Trophoblast cell (in vitro differentiated cells and primary cell): Measurements from ENCODE around the gene SRCAP.

Experiments used
- DNase-seq, 2 donors: peaks; one replicate each; pipeline ENCODE4 v3.0.0-alpha.2; 2016
- H2AFZ ChIP-seq: 2 replicates; pipeline ENCODE4 v1.6.1; 2013; ENCODE audit warnings: low read length, moderate library complexity, mild to moderate bottlenecking; ENCODE audit not compliant: insufficient read depth, poor library complexity
- H2AK5ac ChIP-seq: 2 replicates; pipeline ENCODE4 v1.6.1; 2013; ENCODE audit warnings: mild to moderate bottlenecking, low read length
- H2BK120ac ChIP-seq: 2 replicates; pipeline ENCODE4 v1.6.1; 2013; ENCODE audit warnings: low read length, mild to moderate bottlenecking, moderate library complexity; ENCODE audit not compliant: insufficient read depth, poor library complexity
- H2BK12ac ChIP-seq: 2 replicates; pipeline ENCODE4 v1.6.1; 2013; ENCODE audit warnings: mild to moderate bottlenecking, low read length, moderate library complexity
- H2BK5ac ChIP-seq: 2 replicates; pipeline ENCODE4 v1.6.1; 2013; ENCODE audit warnings: low read length, low read depth, moderate library complexity, mild to moderate bottlenecking; ENCODE audit not compliant: poor library complexity
- H3K14ac ChIP-seq: 2 replicates; pipeline ENCODE4 v1.6.1; 2013; ENCODE audit warnings: mild to moderate bottlenecking, low read length
- H3K18ac ChIP-seq: 2 replicates; pipeline ENCODE4 v1.6.1; 2013; ENCODE audit warnings: mild to moderate bottlenecking, low read length
- H3K23ac ChIP-seq: 2 replicates; pipeline ENCODE4 v1.6.1; 2013; ENCODE audit warnings: low read length
- H3K27ac ChIP-seq: 2 replicates; pipeline ENCODE4 v1.5.1; 2013; ENCODE audit warnings: low read depth, mild to moderate bottlenecking, inconsistent platforms, low read length, moderate library complexity
- H3K27me3 ChIP-seq: 2 replicates; pipeline ENCODE4 v1.6.1; 2013; ENCODE audit warnings: inconsistent platforms, mild to moderate bottlenecking, low read length, moderate library complexity; ENCODE audit not compliant: insufficient read depth
- H3K36me3 ChIP-seq, 2 experiments: 1 replicate in 1 of 2; 2 replicates in 1 of 2; pipeline ENCODE4 v1.6.1; 2013; ENCODE audit warnings: low read length in 2 of 2, mild to moderate bottlenecking in 2 of 2, moderate library complexity in 1 of 2; ENCODE audit not compliant: insufficient read depth in 2 of 2, control insufficient read depth in 1 of 2
- H3K4ac ChIP-seq: 2 replicates; pipeline ENCODE4 v1.6.1; 2013; ENCODE audit warnings: low read depth, mild to moderate bottlenecking, low read length, moderate library complexity
- H3K4me1 ChIP-seq, 2 experiments: 1 replicate in 1 of 2; 2 replicates in 1 of 2; pipeline ENCODE4 v1.6.1; 2013; ENCODE audit warnings: low read length in 2 of 2, mild to moderate bottlenecking in 2 of 2, moderate library complexity in 1 of 2; ENCODE audit not compliant: insufficient read depth in 2 of 2, control insufficient read depth in 1 of 2
- H3K4me2 ChIP-seq: 2 replicates; pipeline ENCODE4 v1.6.1; 2013; ENCODE audit warnings: inconsistent platforms, mild to moderate bottlenecking, low read length, moderate library complexity
- H3K4me3 ChIP-seq: 2 replicates; pipeline ENCODE4 v1.5.1; 2013; ENCODE audit warnings: mild to moderate bottlenecking, low read depth, low read length, inconsistent platforms
- H3K79me1 ChIP-seq: one replicate; pipeline ENCODE4 v1.6.1; 2013; ENCODE audit warnings: low read length
- H3K79me2 ChIP-seq: 2 replicates; pipeline ENCODE4 v1.6.1; 2013; ENCODE audit warnings: low read length, mild to moderate bottlenecking; ENCODE audit not compliant: control insufficient read depth, insufficient read depth, poor library complexity
- H3K9ac ChIP-seq: 2 replicates; pipeline ENCODE4 v1.6.1; 2013; ENCODE audit warnings: mild to moderate bottlenecking, low read length
- H3K9me3 ChIP-seq: 2 replicates; pipeline ENCODE4 v1.6.1; 2013; ENCODE audit warnings: low read depth, mild to moderate bottlenecking, control low read depth, inconsistent platforms, low read length; ENCODE audit not compliant: insufficient read depth
- H4K12ac ChIP-seq: 2 replicates; pipeline ENCODE4 v1.6.1; 2013; ENCODE audit warnings: low read depth, mild to moderate bottlenecking, low read length, moderate library complexity
- H4K8ac ChIP-seq: 2 replicates; pipeline ENCODE4 v1.6.1; 2013; ENCODE audit warnings: low read depth, mild to moderate bottlenecking, low read length, moderate library complexity
- H4K91ac ChIP-seq: one replicate; pipeline ENCODE4 v1.6.1; 2013; ENCODE audit warnings: low read depth, mild to moderate bottlenecking, low read length, moderate library complexity
- WGBS: extraction: QIAGEN DNeasy Blood & Tissue Kit; methylation state at CpG from one replicate; pipeline ENCODE4 v1.1.7; 2013; ENCODE audit warnings: missing lambda C conversion rate; ENCODE audit not compliant: insufficient read length, insufficient coverage; ENCODE audit errors: extremely low coverage; 5-methylcytosine and 5-hydroxymethylcytosine counted together

Gene SRCAP

GRCh38 chr16:30758988-30759491 is 60.1 kb downstream of the SRCAP start:
- Histone ChIP-seq H3K4ac (no peak overlapping the region), H3K4me2 (no peak overlapping the region), H3K4me3 (no peak overlapping the region), H2BK12ac (no peak overlapping the region), H4K8ac (no peak overlapping the region), H2AK5ac (no peak overlapping the region), H3K79me2 (peaks cover 15% of the 10 kb centered on the region), H3K23ac (no peak overlapping the region), H3K36me3 (peaks cover 53 to 61% of the 10 kb centered on the region in 2 experiments), H3K14ac (no peak overlapping the region), H4K12ac (no peak overlapping the region), H3K79me1 (peaks cover 10% of the 10 kb centered on the region), H3K18ac (no peak overlapping the region), H3K9me3 (no peaks in the 10 kb centered on the region), H2AFZ (no peak overlapping the region), H2BK120ac (no peak overlapping the region), H3K27ac (no peak overlapping the region), H4K91ac (no peak overlapping the region), H3K4me1 (peaks cover 13 to 16% of the 10 kb centered on the region in 2 experiments), H3K27me3 (no peaks in the 10 kb centered on the region), H2BK5ac (no peak overlapping the region), H3K9ac (no peak overlapping the region)
- no peak for DNase-seq
- WGBS: no CpG with 5 or more reads among the region's 10 CpGs

GRCh38 chr16:30760001-30760559 is 61.1 kb downstream of the SRCAP start:
- Histone ChIP-seq H3K27ac (no peak overlapping the region), H2AK5ac (no peak overlapping the region), H3K27me3 (no peaks in the 10 kb centered on the region), H3K4me1 (peaks cover 13 to 16% of the 10 kb centered on the region in 2 experiments), H3K4me3 (no peak overlapping the region), H3K18ac (no peak overlapping the region), H4K8ac (no peak overlapping the region), H3K4ac (no peak overlapping the region), H4K91ac (no peak overlapping the region), H3K79me1 (peaks cover 10% of the 10 kb centered on the region), H2BK12ac (no peak overlapping the region), H2BK120ac (no peak overlapping the region), H3K9me3 (no peaks in the 10 kb centered on the region), H4K12ac (no peak overlapping the region), H3K23ac (no peak overlapping the region), H3K9ac (no peak overlapping the region), H3K14ac (no peak overlapping the region), H3K36me3 (peaks cover 58 to 62% of the 10 kb centered on the region in 2 experiments), H3K4me2 (no peak overlapping the region), H2BK5ac (no peak overlapping the region), H2AFZ (no peak overlapping the region), H3K79me2 (peaks cover 15% of the 10 kb centered on the region)
- no peak for DNase-seq
- WGBS: no CpG with 5 or more reads among the region's 7 CpGs

GRCh38 chr16:30760577-30761426 is 61.8 kb downstream of the SRCAP start:
- no peak overlapping the region for H2BK120ac ChIP-seq
- H3K27ac ChIP-seq: no peak overlapping the region
- H4K12ac ChIP-seq: no peak overlapping the region
- peaks cover 15% of the 10 kb centered on the region for H3K79me2 ChIP-seq
- no peak overlapping the region for H2AK5ac ChIP-seq
- no peak overlapping the region for H3K14ac ChIP-seq
- H3K9me3 ChIP-seq: no peaks in the 10 kb centered on the region
- no CpG with 5 or more reads among the region's 26 CpGs for WGBS
- H4K91ac ChIP-seq: no peak overlapping the region
- peak overlapping the region; percentile 30 for H2AFZ ChIP-seq
- H3K4ac ChIP-seq: no peak overlapping the region
- DNase-seq: no peak
- no peak overlapping the region for H3K18ac ChIP-seq
- no peak overlapping the region for H3K23ac ChIP-seq
- no peak overlapping the region for H2BK5ac ChIP-seq
- H3K4me2 ChIP-seq: peak overlapping the region; percentile 95
- peaks cover 10% of the 10 kb centered on the region for H3K79me1 ChIP-seq
- no peak overlapping the region for H4K8ac ChIP-seq
- peak overlapping the region; percentile 82 for H3K4me3 ChIP-seq
- peak overlapping the region; percentile 28 for H3K9ac ChIP-seq
- H2BK12ac ChIP-seq: no peak overlapping the region
- no peaks in the 10 kb centered on the region for H3K27me3 ChIP-seq
- peaks cover 13 to 16% of the 10 kb centered on the region in 2 experiments for H3K4me1 ChIP-seq
- peaks cover 58 to 67% of the 10 kb centered on the region in 2 experiments for H3K36me3 ChIP-seq

- Histone ChIP-seq H3K79me2 (peaks cover 15% of the 10 kb centered on the region), H3K14ac (peak overlapping the region; percentile 24), H2AK5ac (no peak overlapping the region), H3K4ac (no peak overlapping the region), H3K9me3 (no peaks in the 10 kb centered on the region), H3K23ac (no peak overlapping the region), H4K12ac (no peak overlapping the region), H2AFZ (peak overlapping the region; percentile 91), H3K27me3 (no peaks in the 10 kb centered on the region), H3K4me2 (peak overlapping the region; percentile 95), H2BK5ac (no peak overlapping the region), H2BK12ac (no peak overlapping the region), H4K91ac (peak overlapping the region; percentile 52), H4K8ac (peak overlapping the region; percentile 41), H3K4me1 (peaks cover 13 to 16% of the 10 kb centered on the region in 2 experiments), H3K9ac (peak overlapping the region; percentile 62), H3K18ac (peak overlapping the region; percentile 28), H3K4me3 (peak overlapping the region; percentile 82), H2BK120ac (no peak overlapping the region), H3K79me1 (peaks cover 10% of the 10 kb centered on the region), H3K36me3 (peaks cover 58 to 67% of the 10 kb centered on the region in 2 experiments), H3K27ac (peak overlapping the region; percentile 20)
- DNase-seq: peak; percentile 11 to 40
- no CpG with 5 or more reads among the region's 64 CpGs for WGBS
These were observed 62.5 kb downstream of the SRCAP start for GRCh38 chr16:30761427-30761927.
